K562 (cell line): ENCODE measurements around the gene OLFML2A. TPM values are rescaled to one million over a fixed set of nuclear protein-coding genes. Genes with fewer than 3 reads are reported as not detected.

Source experiments
- ATAC-seq: fragments of 200-7000 bp; cut with Tn5 transposase; 3 replicates; pipeline ENCODE4 v1.9.1; 2020; ENCODE audit warnings: moderate library complexity
- BruUV-seq: library from RNA; stranded (reverse); fragments of 400-500 nt; replicated peaks from 2 replicates; lab custom pipeline; 2021; lab: Mats Ljungman, UMichigan
- CTCF ChIA-PET: fragments of 300-600 bp; formaldehyde crosslinking; extraction: SDS; loops from one replicate; lab custom pipeline; 2021; ENCODE audit warnings: low intra/inter-chr PET ratio; lab: Yijun Ruan, JAX
- POLR2A ChIA-PET: fragments of 300-600, 350-650 bp; sonication (Branson Sonifier 250); formaldehyde crosslinking; extraction: SDS; loops from one replicate; lab custom pipeline; 2021; ENCODE audit warnings: antibody characterized with exemption, inconsistent platforms; lab: Yijun Ruan, JAX
- DNase-seq, 4 experiments: peaks; one replicate each; pipeline versions ENCODE4 v3.0.0 to v3.0.0-alpha.2; 2011 to 2018; ENCODE audit warnings: low spot score in 3 of 4, mixed read lengths in 3 of 4; ENCODE audit errors: extremely low read depth in 1 of 4
- FAIRE-seq: peaks from 2 replicates; lab custom pipeline; 2011; peaks lifted over from hg19 to GRCh38; lab: Jason Lieb, UNC
- H2AFZ ChIP-seq: 2 replicates; pipeline ENCODE4 v1.6.0; 2011; ENCODE audit warnings: low read depth, low read length, control low read depth, inconsistent platforms
- H3K27ac ChIP-seq: fragments of 200-600 bp; 3 replicates; pipeline ENCODE4 v1.8.0; 2011; ENCODE audit warnings: low read depth, mild to moderate bottlenecking, control low read depth, inconsistent platforms, low read length, moderate library complexity, mixed read lengths; ENCODE audit errors: extremely low read depth
- H3K27me3 ChIP-seq, 2 experiments: fragments of 300-600 bp in 1 of 2; 2 replicates in 1 of 2; 3 replicates in 1 of 2; pipeline versions ENCODE4 v1.6.0 to v1.8.0; 2011; ENCODE audit warnings: inconsistent platforms in 2 of 2, low read length in 2 of 2, mild to moderate bottlenecking in 1 of 2, mixed read lengths in 1 of 2, moderate library complexity in 1 of 2; ENCODE audit not compliant: control insufficient read depth in 2 of 2, insufficient read depth in 2 of 2
- H3K36me3 ChIP-seq: fragments of 300-600 bp; 3 replicates; pipeline ENCODE4 v1.8.0; 2011; ENCODE audit warnings: mild to moderate bottlenecking, low read length, inconsistent platforms; ENCODE audit not compliant: control insufficient read depth, insufficient read depth
- H3K4me1 ChIP-seq, 2 experiments: fragments of 200-600 bp in 1 of 2; replicated peaks in 1 of 2; 2 replicates in 1 of 2; 3 replicates in 1 of 2; pipeline versions ENCODE4 v1.5.1 to v1.8.0; 2011; ENCODE audit warnings: inconsistent platforms in 2 of 2, low read length in 2 of 2, mild to moderate bottlenecking in 1 of 2, mixed read lengths in 1 of 2, moderate library complexity in 1 of 2; ENCODE audit not compliant: control insufficient read depth in 2 of 2, insufficient read depth in 2 of 2
- H3K4me2 ChIP-seq: 2 replicates; pipeline ENCODE4 v1.6.1; 2011; ENCODE audit warnings: low read length, control low read depth, inconsistent platforms, mixed read lengths; ENCODE audit not compliant: insufficient read depth
- H3K4me3 ChIP-seq: fragments of 200-600 bp; sonication (generic), shearing (Covaris generic); 2 replicates; pipeline ENCODE4 v1.5.1; 2016; ENCODE audit warnings: control low read depth, inconsistent platforms
- H3K79me2 ChIP-seq: fragments of 200-600 bp; 3 replicates; pipeline ENCODE4 v1.8.0; 2011; ENCODE audit warnings: low read length, inconsistent platforms; ENCODE audit not compliant: control insufficient read depth, insufficient read depth
- H3K9ac ChIP-seq, 2 experiments: 2 replicates each; pipeline versions ENCODE4 v1.6.0 to v1.6.1; 2011; ENCODE audit warnings: low read depth in 2 of 2, low read length in 2 of 2, control low read depth in 1 of 2, inconsistent platforms in 1 of 2, mild to moderate bottlenecking in 1 of 2, mixed read lengths in 1 of 2; ENCODE audit not compliant: insufficient read depth in 1 of 2
- H3K9me1 ChIP-seq: one replicate; pipeline ENCODE4 v1.6.0; 2011; ENCODE audit warnings: inconsistent platforms, mild to moderate bottlenecking, low read length, moderate library complexity; ENCODE audit not compliant: control insufficient read depth, insufficient read depth
- H3K9me3 ChIP-seq: replicated peaks from 2 replicates; pipeline ENCODE4 v1.5.1; 2011; ENCODE audit warnings: low read depth, low read length, inconsistent platforms; ENCODE audit not compliant: control insufficient read depth, insufficient read depth
- H4K20me1 ChIP-seq: replicated peaks from 2 replicates; pipeline ENCODE4 v1.6.1; 2011; ENCODE audit warnings: low read length, inconsistent platforms, mixed read lengths; ENCODE audit not compliant: control insufficient read depth, insufficient read depth
- GTF2E2 ChIP-seq: fragments of 200-800 bp; sonication (Bioruptor generic); IDR thresholded peaks from 2 replicates; pipeline ENCODE4 v1.6.1; 2016; ENCODE audit warnings: missing genetic modification characterization, missing compliant biosample characterization
- HNRNPLL ChIP-seq: fragments of 200-400 bp; formaldehyde crosslinking; IDR thresholded peaks from 2 replicates; pipeline ENCODE4 v1.6.1; 2017; ENCODE audit warnings: low read length, low read depth, mild to moderate bottlenecking; ENCODE audit not compliant: poor library complexity, severe bottlenecking
- ID3 ChIP-seq, 2 experiments: fragments of 250-450 bp in 1 of 2; fragments of 450-650 bp in 1 of 2; sonication (Bioruptor Pico) in 1 of 2; IDR thresholded peaks; 2 replicates each; pipeline versions ENCODE4 v1.6.1 to v1.8.0; 2016 to 2021; ENCODE audit warnings: mild to moderate bottlenecking in 2 of 2, moderate library complexity in 2 of 2, missing compliant biosample characterization in 1 of 2, missing genetic modification characterization in 1 of 2
- LARP7 ChIP-seq: fragments of 450-650 bp; IDR thresholded peaks from 2 replicates; pipeline ENCODE4 v1.6.1; 2016
- MYBL2 ChIP-seq, 2 experiments: fragments of 450-650 bp in 1 of 2; sonication (generic) in 1 of 2; formaldehyde crosslinking in 1 of 2; IDR thresholded peaks; 2 replicates each; pipeline versions ENCODE4 v1.6.1 to v1.8.1; 2017 to 2022; ENCODE audit warnings: borderline replicate concordance in 1 of 2, inconsistent platforms in 1 of 2, low read depth in 1 of 2, mild to moderate bottlenecking in 1 of 2, missing genetic modification reagents in 1 of 2, moderate library complexity in 1 of 2
- NR2C2 ChIP-seq, 2 experiments: fragments of 200-800 bp in 1 of 2; sonication (Bioruptor generic) in 1 of 2; sonication (generic) in 1 of 2; formaldehyde crosslinking in 1 of 2; IDR thresholded peaks; 2 replicates each; pipeline versions ENCODE4 v1.6.1 to v1.8.0; 2016 to 2022; ENCODE audit warnings: mild to moderate bottlenecking in 1 of 2, missing compliant biosample characterization in 1 of 2, missing genetic modification characterization in 1 of 2, missing genetic modification reagents in 1 of 2
- PHF8 ChIP-seq: fragments of 200-600 bp; sonication (generic); IDR thresholded peaks from 2 replicates; pipeline ENCODE4 v1.6.1; 2012; ENCODE audit warnings: mixed run types, mild to moderate bottlenecking, inconsistent platforms, low read length, moderate library complexity, borderline replicate concordance
- RAD51 ChIP-seq: fragments of 450-650 bp; IDR thresholded peaks from 2 replicates; pipeline ENCODE4 v1.7.1; 2016; ENCODE audit warnings: low read depth, mild to moderate bottlenecking, borderline replicate concordance
- RFX1 ChIP-seq: fragments of 450-650 bp; IDR thresholded peaks from 2 replicates; pipeline ENCODE4 v1.6.1; 2016; ENCODE audit warnings: mild to moderate bottlenecking, moderate library complexity
- SIN3B ChIP-seq: fragments of 450-650 bp; IDR thresholded peaks from 2 replicates; pipeline ENCODE4 v1.6.1; 2017; ENCODE audit warnings: low read depth, mild to moderate bottlenecking, moderate library complexity
- SIRT6 ChIP-seq: IDR thresholded peaks from one replicate; pipeline ENCODE4 v1.6.1; 2012; ENCODE audit warnings: low read depth, mild to moderate bottlenecking, control low read depth, inconsistent platforms, low read length, moderate library complexity
- SNAPC5 ChIP-seq: fragments of 250-450 bp; sonication (Bioruptor Pico); IDR thresholded peaks from 2 replicates; pipeline ENCODE4 v1.8.0; 2021; ENCODE audit warnings: moderate library complexity, mild to moderate bottlenecking, inconsistent platforms
- ZNF197 ChIP-seq: fragments of 200-800 bp; sonication (Bioruptor generic); IDR thresholded peaks from 2 replicates; pipeline ENCODE4 v1.6.1; 2016; ENCODE audit warnings: low read depth, missing genetic modification characterization, missing compliant biosample characterization
- ZNF668 ChIP-seq: fragments of 250-450 bp; sonication (Bioruptor Pico); IDR thresholded peaks from 2 replicates; pipeline ENCODE4 v1.8.0; 2022; ENCODE audit warnings: mild to moderate bottlenecking, inconsistent platforms
- ZNF77 ChIP-seq: fragments of 250-450 bp; sonication (Bioruptor Pico); IDR thresholded peaks from 2 replicates; pipeline ENCODE4 v1.5.0; 2020
- WGBS: fragments of 100-300 bp; shearing (Covaris generic); methylation state at CpG from one replicate; pipeline ENCODE4 v1.1.6; 2016; ENCODE audit warnings: low coverage, mixed read lengths; ENCODE audit not compliant: insufficient coverage; ENCODE audit errors: missing lambda C conversion rate; 5-methylcytosine and 5-hydroxymethylcytosine counted together
- in situ Hi-C: fragments of 300-500 bp; cut with MboI; formaldehyde crosslinking; loops from 4 replicates; pipeline ENCODE4 v1.15.0; 2018; ENCODE audit warnings: inconsistent platforms, mixed read lengths
- intact Hi-C: fragments of 100-400 bp; cut with micrococcal nuclease; formaldehyde crosslinking; loops from 2 replicates; pipeline ENCODE4 v1.14.2; 2022
- polyA plus RNA-seq, 8 experiments: library from polyadenylated mRNA; depleted of rRNA in 4 of 8; stranded (reverse) in 5 of 8; unstranded in 3 of 8; fragments of >200 nt; fragmentation: Nextera tagmentation in 2 of 8; fragmentation: Illumina TruSeq in 1 of 8; extraction: Ambion mirVana in 2 of 8; extraction: Trizol in 1 of 8; gene quantifications; 2 replicates each; pipeline versions ENCODE4 v1.2.1 to v1.2.3, GENCODE V29; 2011 to 2014; ENCODE audit warnings: inconsistent platforms in 1 of 8, missing spikeins in 1 of 8
- total RNA-seq, 7 experiments: library from RNA; depleted of rRNA in 6 of 7; stranded (reverse); fragments of >200 nt in 6 of 7; fragmentation: Illumina TruSeq in 2 of 7; extraction: Trizol in 2 of 7; gene quantifications; 2 replicates each; pipeline versions ENCODE4 v1.2.1 to v1.2.3, GENCODE V29; 2011 to 2021; ENCODE audit warnings: low replicate concordance in 1 of 7
- TF ChIP-seq, protein P1 (sequence below): sonication (generic); formaldehyde crosslinking; IDR thresholded peaks from 2 replicates; pipeline ENCODE4 v1.8.1; 2023; ENCODE audit warnings: mild to moderate bottlenecking, missing genetic modification reagents

OLFML2A gene
- total and polyA plus RNA-seq, 9 of the 15 experiments (the other 6 are each of a cell fraction or from before 2014, with no cell fraction given), result 0.16 TPM; not detected in 8

DNA sequence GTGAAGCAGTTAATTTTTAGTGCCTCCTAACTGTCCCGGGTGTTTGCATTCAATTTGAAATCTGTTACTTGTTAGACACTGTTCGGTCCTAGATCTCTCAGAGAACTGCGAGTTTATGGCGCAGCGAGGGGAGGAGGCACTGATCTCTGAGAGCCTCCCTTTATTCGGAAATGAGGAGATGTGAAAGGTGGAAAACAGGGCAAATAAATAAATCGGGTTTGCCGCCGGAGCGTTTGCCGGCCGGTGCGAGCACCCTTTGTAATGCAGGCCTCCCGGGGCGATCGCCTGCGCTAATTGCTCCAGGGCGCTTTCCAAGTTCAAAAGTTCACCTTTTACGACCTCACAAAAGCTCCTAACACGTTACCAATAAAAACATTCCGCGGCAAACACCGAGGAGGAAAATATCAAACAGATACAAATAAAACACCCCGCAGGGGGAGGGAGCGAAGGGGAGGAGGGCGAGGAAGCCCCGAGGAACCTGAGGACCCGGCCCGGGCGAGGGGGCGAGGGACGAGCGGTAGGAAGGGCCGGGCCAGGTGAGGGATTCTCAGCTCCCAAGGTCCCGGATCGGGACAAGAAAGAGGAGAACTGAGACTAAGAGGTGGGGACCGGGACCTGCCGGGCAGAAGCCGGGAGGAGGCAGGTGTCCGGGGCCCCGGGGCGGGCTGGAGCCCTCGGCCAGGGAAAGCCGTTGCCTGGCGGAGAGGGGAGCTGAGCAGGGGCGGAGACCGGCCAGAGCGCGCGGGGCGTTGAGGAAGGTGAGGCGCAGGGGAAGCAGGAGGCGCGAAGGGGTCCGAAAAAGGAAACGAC lies 7.2 kb upstream of the OLFML2A start:
- H3K9ac ChIP-seq, result peak overlapping the region; percentile 54 to 94
- H3K4me3 ChIP-seq, result peak overlapping the region; percentile 48
- FAIRE-seq (peak; percentile 70), ATAC-seq (peak; percentile 50), DNase-seq (peak; percentile 44 to 66 (median 48))
- H3K36me3 ChIP-seq, result 0 out of 3 replicates have a peak, but pooled peaks cover 2% of the 10 kb centered on the region
- H3K27ac ChIP-seq, result peak overlapping the region; percentile 93
- H3K79me2 ChIP-seq, result peaks cover 61% of the 10 kb centered on the region
- no peaks in the 10 kb centered on the region for H3K9me1 ChIP-seq
- no peaks in the 10 kb centered on the region for H3K9me3 ChIP-seq
- CTCF ChIA-PET, result interaction anchor here (0.6 to 6.7 kb wide), 3 partner anchors 84 to 458 kb away, joined by 4 to 209 read pairs (median 4); partner anchors contain the start of gene WDR38
- no TSS peak for BruUV-seq
- 1% methylated on average over 45 of the region's 56 CpGs for WGBS
- in situ Hi-C loops, result loop anchor here (5.0 kb wide), 2 partner anchors 83 to 603 kb away; partner anchors contain the start of gene WDR38
- POLR2A ChIA-PET, result interaction anchor here (0.6 to 7.7 kb wide), 9 partner anchors 8 to 594 kb away, joined by 3 to 64 read pairs (median 3); partner anchors contain the start of genes ARPC5L, RPL35 and WDR38
- peaks cover 6% of the 10 kb centered on the region; the same call in 1 of the 2 replicates for H4K20me1 ChIP-seq
- intact Hi-C loops, result loop anchor here (2.0 kb wide), 1 partner anchor 153 kb away; no protein-coding TSS in a partner anchor
- H2AFZ ChIP-seq, result peak overlapping the region; percentile 32; the same call in 1 of the 2 replicates
- H3K27me3 ChIP-seq, result no peaks in the 10 kb centered on the region
- H3K4me2 ChIP-seq, result peak overlapping the region; percentile 81
- H3K4me1 ChIP-seq, result peaks cover 14% of the 10 kb centered on the region in 2 experiments
- TF ChIP-seq, protein P1, sequence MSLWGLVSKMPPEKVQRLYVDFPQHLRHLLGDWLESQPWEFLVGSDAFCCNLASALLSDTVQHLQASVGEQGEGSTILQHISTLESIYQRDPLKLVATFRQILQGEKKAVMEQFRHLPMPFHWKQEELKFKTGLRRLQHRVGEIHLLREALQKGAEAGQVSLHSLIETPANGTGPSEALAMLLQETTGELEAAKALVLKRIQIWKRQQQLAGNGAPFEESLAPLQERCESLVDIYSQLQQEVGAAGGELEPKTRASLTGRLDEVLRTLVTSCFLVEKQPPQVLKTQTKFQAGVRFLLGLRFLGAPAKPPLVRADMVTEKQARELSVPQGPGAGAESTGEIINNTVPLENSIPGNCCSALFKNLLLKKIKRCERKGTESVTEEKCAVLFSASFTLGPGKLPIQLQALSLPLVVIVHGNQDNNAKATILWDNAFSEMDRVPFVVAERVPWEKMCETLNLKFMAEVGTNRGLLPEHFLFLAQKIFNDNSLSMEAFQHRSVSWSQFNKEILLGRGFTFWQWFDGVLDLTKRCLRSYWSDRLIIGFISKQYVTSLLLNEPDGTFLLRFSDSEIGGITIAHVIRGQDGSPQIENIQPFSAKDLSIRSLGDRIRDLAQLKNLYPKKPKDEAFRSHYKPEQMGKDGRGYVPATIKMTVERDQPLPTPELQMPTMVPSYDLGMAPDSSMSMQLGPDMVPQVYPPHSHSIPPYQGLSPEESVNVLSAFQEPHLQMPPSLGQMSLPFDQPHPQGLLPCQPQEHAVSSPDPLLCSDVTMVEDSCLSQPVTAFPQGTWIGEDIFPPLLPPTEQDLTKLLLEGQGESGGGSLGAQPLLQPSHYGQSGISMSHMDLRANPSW (CRISPR knock-in tag), result no peak
- TF ChIP-seq RAD51 (no peak), LARP7 (0 out of 2 replicates have a peak, but pooled peaks have one; percentile 60), ZNF197 (CRISPR knock-in tag) (no peak), NR2C2 (CRISPR knock-in tag; IDR thresholded peaks at IDR 0.05) (no peak), NR2C2 (tag; IDR thresholded peaks at IDR 0.05) (peak; percentile 34; the same call in 1 of the 2 replicates), GTF2E2 (tag) (no peak), PHF8 (peak; percentile 25; the same call in 1 of the 2 replicates), ID3 (CRISPR knock-in tag; IDR thresholded peaks at IDR 0.05) (no peak), ID3 (tag; IDR thresholded peaks at IDR 0.05) (no peak), ZNF77 (no peak), HNRNPLL (peak; percentile 63), SIN3B (no peak), SNAPC5 (CRISPR knock-in tag) (no peak), RFX1 (no peak), MYBL2 (IDR thresholded peaks at IDR 0.05; ENCODE audit: low read depth) (peak; percentile 81), MYBL2 (CRISPR knock-in tag; IDR thresholded peaks at IDR 0.05; ENCODE audit: borderline replicate concordance) (no peak), SIRT6 (no peak), ZNF668 (no peak)
